Urothelium cell line (cell line): ENCODE data around the gene JMJD1C.
A peak's percentile ranks its signal among the peaks of the same experiment; 100 is the strongest.
"Not testable (repeated sequence)": the region's sequence is repeated elsewhere in the genome, so short reads cannot be mapped to it uniquely, and the experiment has no call there.

Experiments used
- DNase-seq: peaks from one replicate; pipeline ENCODE4 v3.0.0; 2011; ENCODE audit warnings: low spot score, mixed read lengths
- FAIRE-seq: peaks from 2 replicates; lab custom pipeline; 2011; peaks lifted over from hg19 to GRCh38; lab: Jason Lieb, UNC

Gene JMJD1C, protein sequence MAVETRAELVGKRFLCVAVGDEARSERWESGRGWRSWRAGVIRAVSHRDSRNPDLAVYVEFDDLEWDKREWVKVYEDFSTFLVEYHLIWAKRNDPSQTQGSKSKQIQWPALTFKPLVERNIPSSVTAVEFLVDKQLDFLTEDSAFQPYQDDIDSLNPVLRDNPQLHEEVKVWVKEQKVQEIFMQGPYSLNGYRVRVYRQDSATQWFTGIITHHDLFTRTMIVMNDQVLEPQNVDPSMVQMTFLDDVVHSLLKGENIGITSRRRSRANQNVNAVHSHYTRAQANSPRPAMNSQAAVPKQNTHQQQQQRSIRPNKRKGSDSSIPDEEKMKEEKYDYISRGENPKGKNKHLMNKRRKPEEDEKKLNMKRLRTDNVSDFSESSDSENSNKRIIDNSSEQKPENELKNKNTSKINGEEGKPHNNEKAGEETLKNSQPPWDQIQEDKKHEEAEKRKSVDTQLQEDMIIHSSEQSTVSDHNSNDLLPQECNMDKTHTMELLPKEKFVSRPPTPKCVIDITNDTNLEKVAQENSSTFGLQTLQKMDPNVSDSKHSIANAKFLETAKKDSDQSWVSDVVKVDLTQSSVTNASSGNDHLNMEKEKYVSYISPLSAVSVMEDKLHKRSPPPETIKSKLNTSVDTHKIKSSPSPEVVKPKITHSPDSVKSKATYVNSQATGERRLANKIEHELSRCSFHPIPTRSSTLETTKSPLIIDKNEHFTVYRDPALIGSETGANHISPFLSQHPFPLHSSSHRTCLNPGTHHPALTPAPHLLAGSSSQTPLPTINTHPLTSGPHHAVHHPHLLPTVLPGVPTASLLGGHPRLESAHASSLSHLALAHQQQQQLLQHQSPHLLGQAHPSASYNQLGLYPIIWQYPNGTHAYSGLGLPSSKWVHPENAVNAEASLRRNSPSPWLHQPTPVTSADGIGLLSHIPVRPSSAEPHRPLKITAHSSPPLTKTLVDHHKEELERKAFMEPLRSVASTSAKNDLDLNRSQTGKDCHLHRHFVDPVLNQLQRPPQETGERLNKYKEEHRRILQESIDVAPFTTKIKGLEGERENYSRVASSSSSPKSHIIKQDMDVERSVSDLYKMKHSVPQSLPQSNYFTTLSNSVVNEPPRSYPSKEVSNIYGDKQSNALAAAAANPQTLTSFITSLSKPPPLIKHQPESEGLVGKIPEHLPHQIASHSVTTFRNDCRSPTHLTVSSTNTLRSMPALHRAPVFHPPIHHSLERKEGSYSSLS (N-terminal part only)

GRCh38 chr10:63465293-63466143 lies at the start of gene JMJD1C:
JMJD1C (minus strand) TSS chr10:63465977; CDS start chr10:63465662, 315 bp downstream.
- FAIRE-seq (peak; percentile 50), DNase-seq (peak; percentile 88)

DNA sequence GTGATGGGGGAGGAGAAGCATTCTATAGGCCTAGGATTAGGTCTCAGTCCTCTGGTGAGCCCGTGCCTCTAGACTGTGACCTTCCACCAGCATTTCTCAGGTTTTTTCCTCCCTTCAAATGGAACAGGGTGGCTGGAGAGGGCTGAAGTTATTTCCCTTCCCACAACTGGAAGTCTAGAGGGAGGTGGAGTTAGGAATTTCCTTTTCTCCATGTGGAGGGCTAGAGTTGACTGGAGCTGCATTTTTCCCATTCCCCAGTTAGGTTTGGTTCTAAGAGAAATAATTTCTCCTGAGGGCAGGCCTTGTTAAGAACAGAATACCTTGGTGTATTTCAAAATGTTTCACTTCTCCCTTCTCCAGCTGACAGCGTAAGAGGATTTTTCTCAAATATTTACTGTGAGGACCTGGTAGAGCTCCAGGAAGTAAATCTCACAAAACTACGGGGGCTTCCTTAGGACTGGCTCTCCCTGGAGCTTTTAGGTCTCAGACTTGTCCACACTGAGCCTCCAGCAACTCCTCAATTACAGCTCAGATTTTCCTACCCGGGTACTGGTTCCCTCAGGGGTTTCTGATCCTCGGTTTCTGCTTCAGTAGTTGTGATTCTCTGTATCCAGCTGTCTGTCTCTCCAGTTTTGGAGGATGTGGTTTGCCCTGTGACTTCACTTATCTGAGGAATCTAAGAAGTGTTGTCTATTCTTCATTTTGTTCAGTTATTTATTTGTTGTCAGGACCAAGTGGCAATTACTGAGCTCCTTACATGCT lies 49.4 kb upstream of the JMJD1C start:
- DNase-seq (no peak), FAIRE-seq (no peak)

GRCh38 chr10:63506554-63506953 lies 40.8 kb upstream of the JMJD1C start:
- FAIRE-seq (no peak), DNase-seq (no peak)

GRCh38 chr10:63505562-63505961 lies 39.8 kb upstream of the JMJD1C start:
- FAIRE-seq: no peak

DNA sequence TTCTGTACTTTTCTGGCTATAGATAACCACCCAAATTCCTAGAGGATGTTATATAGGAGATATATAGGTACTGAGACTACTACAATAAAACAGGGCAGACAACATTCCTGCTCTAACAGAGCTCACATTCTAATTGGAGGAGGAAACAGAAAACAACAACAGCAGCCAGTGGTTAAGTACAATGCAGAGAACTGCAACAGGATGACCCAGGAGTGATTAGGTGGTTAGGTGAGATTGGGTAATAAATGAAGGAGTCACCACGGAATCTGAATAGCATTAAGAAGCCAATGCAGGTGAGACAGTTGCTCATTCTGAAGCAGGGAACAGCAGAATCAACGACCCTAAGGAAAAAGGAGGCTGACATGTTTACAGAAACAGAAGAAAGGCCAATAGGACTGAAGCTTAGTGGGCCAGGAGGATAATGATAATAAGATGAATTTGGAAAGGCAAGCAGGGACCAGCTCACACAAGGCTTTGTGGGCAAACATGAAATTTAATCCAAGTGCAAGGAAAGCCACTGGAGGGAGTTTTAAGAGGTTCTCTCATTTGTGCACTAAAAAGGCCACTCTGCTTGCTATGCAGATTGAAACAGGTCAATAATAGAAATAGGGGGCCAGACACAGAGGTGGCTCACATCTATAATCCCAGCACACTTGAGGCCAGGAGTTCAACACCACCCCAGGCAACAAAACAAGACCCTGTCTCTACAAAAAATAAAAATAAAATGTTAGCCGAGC lies 38.5 kb upstream of the JMJD1C start:
- DNase-seq (no peak), FAIRE-seq (no peak)

More at GRCh38 chr10:63505562-63505961, 39.8 kb upstream of the JMJD1C start:
- DNase-seq: no peak

DNA sequence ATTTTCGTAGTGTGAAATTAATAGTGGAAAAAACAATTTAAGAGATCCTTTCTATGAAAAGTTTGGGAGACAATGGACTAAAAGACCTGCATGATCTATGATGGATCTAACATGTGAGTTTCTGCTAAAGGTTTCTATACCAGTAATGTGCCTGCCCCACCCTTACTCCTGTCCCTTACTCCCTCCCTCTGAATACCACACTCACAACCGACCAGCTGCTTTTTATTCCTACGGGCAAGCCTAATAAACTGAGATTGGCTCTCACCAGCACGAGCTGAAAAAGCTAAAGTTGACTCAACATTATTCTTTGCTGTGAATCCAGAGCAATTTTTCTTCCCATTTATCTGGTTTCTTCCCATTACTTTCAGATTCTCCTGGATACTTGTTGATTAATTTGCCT lies 37.6 kb upstream of the JMJD1C start:
- FAIRE-seq (no peak), DNase-seq (no peak)

- DNase-seq: no peak
- FAIRE-seq: no peak
Measured at GRCh38 chr10:63502832-63503231, 37.1 kb upstream of the JMJD1C start.

DNA sequence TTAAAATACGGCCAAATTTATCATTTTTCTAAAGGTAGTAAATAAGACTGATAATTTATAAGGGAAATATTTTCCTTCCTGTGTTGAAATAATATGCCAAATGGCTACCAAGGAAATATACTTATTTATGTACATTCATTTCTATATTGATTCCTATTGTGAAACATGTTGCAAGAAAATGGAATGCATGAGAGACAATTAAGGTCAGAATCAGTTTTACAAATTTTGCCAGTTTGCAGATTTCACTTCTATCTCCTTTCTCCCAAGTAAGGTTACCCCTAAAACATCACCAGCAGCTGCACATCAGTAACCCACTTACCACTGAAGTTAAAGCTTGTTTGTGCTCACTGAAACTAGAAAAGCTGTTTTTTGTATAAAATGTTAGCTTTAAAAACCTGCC lies 36.2 kb upstream of the JMJD1C start:
- FAIRE-seq (no peak), DNase-seq (no peak)

DNA sequence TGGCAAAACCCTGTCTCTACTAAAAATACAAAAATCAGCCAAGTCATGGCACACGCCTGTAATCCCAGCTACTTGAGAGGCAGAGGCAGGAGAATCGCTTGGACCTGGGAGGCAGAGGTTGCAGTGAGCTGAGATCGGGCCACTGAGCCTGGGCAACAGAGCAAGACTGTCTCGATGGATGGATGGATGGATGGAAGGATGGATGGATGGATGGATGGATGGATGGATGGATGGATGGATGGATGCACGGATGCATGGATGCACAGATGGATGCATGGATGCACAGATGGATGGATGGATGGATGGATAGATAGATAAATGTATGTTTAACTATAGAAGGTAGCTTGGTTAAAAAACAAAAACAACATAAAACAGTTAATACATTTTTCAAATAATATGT lies 34.8 kb upstream of the JMJD1C start:
- FAIRE-seq, DNase-seq: not testable (repeated sequence)

GRCh38 chr10:63498665-63499064 lies 32.9 kb upstream of the JMJD1C start:
- DNase-seq: no peak
- no peak for FAIRE-seq

- DNase-seq: no peak
- FAIRE-seq: no peak
Measured at GRCh38 chr10:63497321-63497720, 31.5 kb upstream of the JMJD1C start.

GRCh38 chr10:63496561-63496960 lies 30.8 kb upstream of the JMJD1C start:
- no peak for FAIRE-seq
- no peak for DNase-seq

DNA sequence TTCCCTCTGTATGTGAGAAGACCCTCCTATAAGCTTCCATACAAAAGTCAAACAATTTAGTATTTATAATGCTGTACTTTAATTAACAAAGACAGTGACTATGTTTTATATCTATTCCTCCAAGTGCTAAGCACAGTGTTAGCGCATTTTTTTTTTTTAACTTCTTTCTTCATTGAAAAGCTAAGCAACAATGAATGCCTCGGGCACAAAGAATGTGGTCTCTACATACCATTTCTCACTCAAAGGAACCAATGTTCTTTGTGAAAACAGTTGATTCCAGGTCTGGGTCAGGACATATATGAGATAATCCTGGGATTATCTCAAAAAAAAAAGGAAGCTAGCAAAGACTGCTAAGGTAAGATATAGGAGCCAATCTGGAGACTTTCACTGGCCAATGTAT lies 29.2 kb upstream of the JMJD1C start:
- no peak for DNase-seq
- no peak for FAIRE-seq

DNA sequence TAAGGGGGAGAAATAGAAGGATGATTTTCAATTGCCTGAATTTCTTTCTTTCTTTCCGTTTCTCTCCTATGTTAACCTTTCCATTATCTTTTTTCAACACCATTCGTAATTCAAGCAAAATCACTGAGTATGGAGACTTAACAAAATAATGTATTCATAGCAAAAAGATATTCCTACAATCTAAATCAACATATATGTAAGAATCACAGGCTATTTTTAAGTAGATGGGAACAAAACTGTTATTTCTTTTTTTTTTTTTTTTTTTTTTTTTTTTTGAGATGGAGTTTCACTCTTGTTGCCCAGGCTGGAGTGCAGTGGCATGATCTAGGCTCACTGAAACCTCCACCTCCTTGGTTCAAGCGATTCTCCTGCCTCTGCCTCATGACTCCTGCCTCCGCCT lies 27.2 kb upstream of the JMJD1C start:
- FAIRE-seq (no peak), DNase-seq (no peak)

DNA sequence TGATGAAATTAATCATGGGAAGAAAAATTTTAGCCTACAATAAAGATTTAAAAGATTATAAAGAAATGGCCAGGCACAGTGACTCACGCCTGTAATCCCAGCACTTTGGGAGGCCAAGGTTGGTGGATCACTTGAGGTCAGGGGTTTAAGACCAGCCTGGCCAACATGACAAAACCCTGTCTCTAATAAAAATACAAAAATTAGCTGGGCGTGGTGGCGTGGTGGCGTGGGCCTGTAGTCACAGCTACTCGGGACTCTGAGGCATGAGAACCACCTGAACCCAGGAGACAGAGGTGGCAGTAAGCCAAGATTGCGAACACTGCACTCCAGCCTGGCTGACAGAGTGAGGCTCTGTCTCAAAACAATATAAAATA lies 26.5 kb upstream of the JMJD1C start:
- DNase-seq, FAIRE-seq: not testable (repeated sequence)

DNA sequence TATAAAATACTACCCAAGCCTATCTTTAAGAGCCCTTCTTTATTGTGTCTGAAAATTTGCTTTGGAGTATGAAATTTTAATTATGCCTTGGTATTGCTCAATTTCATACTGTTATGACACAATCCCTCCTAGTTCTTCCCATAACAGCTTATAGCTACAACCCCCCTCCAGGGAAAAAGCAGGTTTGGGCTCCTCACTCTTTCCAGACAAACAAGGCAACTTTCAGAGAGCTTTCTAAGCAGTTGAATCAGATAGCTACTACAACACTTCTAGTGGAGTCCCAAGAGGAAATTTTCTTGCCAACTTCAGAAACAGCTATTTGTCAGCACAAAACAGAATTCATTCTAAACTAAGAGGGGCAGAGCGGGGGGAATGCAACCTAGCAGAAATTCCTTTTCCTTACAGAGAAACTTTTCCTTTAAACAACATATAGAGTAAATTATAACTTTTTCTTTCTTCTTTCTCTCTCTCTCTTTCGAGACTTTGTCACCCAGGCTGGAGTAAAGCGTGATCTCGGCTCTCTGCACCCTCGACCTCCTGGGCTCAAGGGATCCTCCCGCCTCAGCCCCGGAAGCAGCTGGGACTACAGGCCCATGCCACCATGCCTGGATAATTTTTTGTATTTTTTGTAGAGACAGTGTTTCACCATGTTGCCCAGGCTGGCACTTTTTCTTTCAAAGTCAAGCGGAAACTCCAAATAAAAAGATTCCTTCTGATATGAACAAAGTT lies 26.0 kb upstream of the JMJD1C start:
- FAIRE-seq (no peak), DNase-seq (no peak)

GRCh38 chr10:63489838-63490237 lies 24.1 kb upstream of the JMJD1C start:
- no peak for FAIRE-seq
- no peak for DNase-seq

DNA sequence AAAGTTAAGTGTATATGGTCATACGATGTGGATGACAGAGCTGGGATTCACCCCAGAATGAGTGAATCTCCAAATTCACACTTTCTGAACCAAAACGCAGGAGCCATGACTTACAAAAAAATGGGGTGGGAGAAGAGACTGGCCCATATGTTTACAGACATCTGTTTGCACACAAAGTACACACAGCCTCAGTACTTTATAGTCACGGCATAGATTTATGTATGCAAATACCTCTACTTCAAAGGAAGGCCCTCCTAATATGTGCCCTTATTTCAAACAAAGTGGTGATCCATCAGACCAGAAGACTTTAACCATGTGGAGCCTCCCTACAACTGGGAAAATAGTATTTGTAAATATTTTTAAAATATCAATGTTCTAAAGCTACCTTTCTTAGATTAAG lies 22.2 kb upstream of the JMJD1C start:
- FAIRE-seq (no peak), DNase-seq (no peak)
